Measurements from ENCODE around the gene ARCN1.
"Not testable (repeated sequence)": the region's sequence is repeated elsewhere in the genome, so short reads cannot be mapped to it uniquely, and the experiment has no call there.

Gene ARCN1

DNA sequence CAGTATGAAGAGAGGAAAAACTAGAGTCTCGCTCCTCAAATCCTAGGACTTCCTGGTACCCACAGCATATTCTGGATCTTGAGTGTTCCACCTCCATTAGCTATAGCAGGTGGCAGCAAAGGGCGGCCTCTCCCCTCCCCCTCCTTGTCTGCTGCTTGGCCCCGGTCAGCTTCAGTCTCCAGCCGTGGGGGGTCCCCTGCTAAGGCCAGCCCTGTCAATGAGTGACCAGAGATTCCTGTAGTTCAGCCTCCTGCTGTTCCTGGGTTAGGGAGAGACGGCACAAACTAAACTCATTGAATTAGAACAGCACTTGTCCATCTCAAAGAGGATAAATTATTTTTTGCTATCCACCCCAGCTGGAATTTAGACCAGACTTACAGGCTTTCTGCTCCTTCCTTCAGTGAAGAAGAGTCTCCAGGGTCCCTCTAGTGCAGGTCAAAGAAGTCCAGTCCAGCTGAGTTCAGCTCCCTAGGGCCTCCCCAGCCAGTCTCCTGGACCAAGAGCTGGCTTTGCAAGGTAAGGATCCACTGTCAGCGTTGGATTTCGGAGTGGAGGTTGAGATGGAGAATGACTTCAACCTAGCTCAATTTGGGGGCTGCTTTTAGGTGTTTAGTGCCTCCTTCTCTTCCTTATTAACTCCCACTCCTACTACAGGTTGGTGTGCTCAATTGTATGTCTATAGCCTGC lies 34.1 kb downstream of the ARCN1 start:
- no peak for DNase-seq (ENCODE audit: low spot score)

DNA sequence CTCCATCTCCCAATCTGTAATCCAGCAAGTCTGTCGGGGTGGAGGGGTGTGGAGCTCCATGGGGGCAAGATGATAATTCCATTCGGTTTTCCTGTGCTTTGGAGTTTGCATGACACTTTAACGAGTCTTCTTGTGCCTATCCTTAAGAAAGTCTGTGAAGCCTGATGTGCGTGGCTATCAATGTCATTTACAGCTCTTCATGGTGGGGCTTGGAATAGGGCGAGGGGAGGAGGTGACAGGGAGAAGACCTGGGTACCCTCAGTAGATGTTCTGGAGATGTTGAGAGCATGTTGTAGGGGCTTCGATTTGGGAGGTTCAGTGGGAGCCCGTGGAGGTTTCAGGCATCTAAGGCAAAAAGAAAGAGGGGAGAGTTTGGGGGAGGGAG lies 34.6 kb downstream of the ARCN1 start:
- DNase-seq (ENCODE audit: low spot score) = no peak

DNA sequence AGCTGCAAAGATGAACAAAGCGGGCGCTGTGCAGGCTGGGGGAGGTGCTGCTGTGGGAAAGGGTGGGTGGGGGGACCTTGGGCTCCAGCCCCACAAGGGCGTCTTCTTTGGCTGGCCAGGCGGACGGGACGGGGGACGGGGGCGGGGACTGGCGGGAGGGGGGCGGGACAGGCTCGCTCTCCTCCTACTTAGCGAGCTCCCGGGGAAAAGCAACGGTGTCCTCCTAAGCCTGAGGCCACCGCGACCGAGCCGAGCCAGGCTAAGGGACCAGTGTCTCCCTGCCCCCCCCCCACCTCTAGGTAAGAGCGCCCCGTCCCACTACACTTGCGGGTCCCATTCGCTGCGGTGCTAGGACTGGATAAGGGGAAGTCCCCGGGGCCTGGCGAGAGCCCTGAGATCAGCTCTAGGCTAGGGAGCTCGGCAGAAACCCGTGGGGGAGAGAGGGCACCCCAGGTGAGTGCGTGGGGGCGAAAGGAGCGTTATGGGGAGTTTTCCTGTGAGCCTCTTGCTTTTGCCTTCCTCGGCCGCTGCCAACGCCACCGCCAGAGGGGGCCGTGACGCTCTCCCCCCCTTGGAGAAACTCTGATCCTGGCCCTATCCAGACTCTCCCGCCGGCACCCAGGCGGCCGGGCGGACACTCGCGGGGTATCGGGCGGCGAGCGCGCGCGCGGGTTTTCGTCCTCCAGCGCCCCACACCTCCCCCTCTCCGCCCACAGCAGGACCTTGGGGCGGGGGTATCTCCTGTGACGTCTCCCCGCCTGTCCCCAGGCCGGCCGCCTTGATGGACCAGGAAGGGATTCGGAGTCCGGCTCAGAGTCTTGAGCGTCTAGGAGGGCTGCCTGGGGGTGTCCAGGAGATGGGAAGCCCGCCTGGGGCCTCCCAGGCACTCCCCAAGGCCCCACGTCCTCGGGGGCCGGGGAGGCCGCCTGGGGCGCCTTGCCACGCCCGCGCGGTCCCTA lies 35.5 kb downstream of the ARCN1 start, which contains the start of gene PHLDB1:
Gene PHLDB1 (plus strand): TSS at position 215 of the 959 bp plus-strand sequence. CDS start 6,222 bp downstream, outside the sequence.
- peak; percentile 68 for DNase-seq (ENCODE audit: low spot score)

DNA sequence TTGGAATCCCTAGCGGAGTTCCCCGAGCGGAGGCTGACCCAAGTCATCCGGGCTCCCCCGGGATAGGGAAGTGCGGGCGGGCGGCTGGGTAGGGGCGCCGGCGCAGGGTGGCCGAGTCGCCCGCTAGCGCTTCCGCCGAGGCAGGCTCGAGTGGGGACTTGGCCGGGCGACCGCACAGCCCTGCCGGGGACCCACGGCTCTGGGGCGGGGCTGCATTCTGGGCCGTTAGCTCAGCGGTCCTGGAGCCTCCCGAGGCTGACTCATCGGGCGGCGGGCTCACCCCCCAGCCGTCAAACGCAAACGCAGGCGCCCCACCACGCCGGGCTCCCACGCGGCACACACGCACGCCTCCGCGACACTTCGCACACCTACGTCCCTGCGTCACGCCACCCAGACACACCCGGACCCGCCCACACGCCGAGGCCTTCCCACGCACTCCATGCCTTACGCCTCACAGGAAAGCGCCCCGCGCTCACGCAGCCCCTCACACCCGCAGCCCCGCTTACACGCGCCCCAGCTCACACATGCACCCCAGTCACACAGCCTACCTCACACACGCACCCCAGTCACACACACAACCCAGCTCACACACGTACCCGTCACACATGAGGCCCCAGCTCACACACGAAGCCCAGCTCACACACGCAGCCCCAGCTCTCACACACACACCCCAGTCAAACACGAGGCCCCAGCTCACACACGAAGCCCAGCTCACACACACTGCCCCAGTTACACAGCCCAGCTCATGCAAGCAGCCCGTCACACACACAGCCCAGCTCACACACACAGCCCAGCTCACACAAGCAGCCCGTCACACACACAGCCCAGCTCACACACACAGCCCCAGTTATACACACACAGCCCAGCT lies 36.4 kb downstream of the ARCN1 start:
- peak; percentile 83 for DNase-seq (ENCODE audit: low spot score)

DNA sequence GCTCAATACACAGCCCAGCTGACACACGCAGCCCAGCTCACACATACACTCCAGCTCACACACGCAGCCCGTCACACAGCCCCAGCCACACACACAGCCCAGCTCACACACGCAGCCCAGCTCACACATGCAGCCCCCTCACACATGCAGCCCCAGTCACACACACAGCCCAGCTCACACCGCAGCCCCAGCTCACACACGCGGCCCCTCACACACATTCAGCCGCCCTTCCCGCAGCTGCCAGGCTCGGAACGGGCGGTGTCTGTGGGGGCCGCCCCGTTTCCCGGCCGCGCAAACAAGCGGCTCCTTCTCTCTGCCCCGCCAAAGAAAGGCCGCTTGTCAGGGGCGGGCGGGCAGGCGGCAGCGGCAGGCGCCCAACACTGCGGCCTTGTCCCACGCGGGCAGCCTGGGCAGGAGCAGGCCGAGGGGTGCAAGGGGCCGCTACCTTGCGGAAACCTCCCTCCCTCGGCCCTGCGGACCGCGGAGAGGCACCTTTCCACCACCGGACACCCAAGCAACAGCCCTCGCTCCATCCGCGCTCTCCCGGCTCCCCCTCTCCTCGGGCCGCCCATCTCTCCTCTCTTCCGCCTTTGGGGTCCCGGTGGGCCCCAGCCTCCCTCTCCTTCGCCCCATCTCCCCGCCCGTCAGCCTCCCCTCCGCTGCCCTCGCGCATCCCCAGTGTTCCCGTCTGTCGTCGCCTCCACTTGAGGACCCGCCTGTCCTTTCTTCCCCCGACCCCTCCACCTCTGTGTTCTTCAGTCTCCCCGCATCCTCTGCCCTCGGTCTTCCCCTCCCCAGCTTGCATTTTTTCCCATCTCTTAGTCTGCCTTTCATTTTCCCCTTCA lies 37.4 kb downstream of the ARCN1 start:
- no peak for DNase-seq (ENCODE audit: low spot score)

DNA sequence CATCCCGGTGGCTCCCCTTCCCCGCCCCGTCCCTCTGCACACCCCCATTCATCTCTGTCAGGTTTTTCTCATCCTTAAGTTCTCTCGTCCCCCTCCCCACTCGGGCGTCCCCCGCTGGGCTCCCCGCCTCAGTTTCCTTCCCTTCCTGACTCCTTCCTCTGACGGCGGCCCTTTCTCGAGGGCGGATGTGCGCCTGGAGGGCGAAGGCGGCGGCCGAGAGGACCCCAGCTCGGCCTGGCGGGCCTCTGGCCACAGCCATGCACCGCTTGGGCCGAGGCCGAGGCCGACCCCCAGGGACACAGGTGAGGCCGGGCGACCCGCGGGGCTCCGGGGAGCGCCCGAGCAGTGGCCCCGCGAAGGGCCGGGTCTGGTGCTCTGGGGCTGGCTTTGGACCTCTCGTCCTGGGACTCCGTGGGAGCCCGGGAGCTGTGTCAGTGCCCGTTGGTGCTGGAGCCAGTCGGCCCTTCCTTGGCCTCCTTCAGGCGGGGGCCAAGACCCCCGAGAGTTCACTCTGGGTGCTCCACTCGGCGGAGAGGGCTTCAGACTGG lies 38.1 kb downstream of the ARCN1 start:
- DNase-seq (ENCODE audit: low spot score) = no peak

DNA sequence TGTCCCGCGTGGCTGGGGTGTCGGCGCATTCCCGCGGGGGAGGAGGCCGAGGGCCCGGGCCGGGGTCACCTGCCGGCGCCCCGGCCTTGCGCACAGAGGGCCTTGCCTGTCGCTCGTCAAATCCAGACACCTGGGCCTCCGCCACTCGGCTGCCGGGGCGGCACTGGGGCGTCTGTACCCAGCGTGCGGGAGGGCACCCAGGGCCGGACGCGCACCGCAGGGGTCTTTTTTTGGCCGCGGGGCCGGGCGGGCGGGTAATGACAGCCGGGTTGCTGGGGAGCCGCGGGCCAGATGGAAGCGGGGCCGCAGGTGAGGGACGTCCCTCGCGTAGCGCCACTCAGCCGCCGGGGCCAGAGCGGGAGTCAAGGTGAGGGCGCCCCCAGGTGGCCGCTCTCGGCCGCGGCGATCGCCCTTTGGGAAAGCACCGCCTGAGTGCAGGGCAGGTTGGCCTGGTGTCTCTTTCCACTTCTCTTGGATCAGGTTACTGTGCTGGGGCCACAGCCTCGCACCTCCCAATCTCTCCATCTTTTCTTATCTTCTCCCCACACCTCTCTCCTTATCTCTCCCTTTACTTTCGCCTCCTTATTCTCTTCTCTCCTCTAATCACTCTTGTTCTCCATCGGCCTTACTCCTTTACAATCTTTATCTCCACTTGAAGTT lies 38.7 kb downstream of the ARCN1 start:
- no peak for DNase-seq (ENCODE audit: low spot score)

DNA sequence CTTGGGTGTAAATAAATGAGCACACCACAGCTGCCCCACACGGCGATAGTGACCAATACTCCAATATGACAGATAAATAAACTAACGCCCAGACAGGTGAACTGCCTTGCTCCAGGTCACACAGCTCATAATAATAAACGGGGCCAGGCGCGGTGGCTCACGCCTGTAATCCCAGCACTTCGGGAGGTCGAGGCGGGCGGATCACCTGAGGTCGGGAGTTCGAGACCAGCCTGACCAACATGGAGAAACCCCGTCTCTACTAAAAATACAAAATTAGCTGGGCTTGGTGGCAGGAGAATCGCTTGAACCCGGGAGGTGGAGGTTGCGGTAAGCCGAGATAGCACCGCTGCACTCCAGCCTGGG lies 39.2 kb downstream of the ARCN1 start:
- DNase-seq (ENCODE audit: low spot score) = not testable (repeated sequence)

DNA sequence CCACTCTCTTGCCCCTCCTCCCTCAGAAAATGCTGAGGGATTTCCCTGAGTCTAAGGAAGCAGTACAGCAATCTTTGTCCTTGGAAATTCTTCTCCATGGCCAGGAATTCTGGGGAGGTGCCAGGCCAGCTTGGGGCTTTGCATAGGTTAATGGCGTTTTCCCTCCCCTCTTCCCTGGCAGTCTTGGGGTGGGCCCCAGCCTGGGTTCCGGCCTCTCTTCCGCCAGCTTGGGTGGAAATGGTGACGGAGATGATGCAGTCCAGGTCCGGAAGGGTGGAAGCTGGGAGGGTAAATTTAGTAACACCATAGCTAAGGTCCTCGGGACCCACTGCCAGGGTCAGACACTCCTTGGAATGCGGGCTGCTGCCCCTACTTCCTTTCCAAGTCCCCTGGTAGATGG lies 40.2 kb downstream of the ARCN1 start:
- no peak for DNase-seq (ENCODE audit: low spot score)

DNA sequence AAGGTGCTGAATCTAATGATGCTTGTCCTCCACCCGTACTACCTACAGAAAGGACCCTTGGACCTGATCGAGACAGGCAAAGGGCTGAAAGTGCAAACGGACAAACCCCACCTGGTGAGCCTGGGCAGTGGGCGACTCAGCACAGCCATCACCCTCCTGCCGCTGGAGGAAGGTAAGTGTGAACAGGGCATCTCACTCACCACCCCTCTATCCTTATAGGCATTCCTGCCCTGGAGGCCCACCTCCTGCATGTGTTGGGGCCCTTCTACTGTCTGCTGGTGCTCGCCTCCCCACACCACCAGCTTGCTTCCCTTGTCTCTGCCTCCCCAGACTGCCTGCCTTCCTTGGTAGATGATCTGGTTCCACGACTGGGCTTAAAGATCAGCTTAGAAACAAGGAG lies 42.3 kb downstream of the ARCN1 start:
- DNase-seq (ENCODE audit: low spot score) = no peak

DNA sequence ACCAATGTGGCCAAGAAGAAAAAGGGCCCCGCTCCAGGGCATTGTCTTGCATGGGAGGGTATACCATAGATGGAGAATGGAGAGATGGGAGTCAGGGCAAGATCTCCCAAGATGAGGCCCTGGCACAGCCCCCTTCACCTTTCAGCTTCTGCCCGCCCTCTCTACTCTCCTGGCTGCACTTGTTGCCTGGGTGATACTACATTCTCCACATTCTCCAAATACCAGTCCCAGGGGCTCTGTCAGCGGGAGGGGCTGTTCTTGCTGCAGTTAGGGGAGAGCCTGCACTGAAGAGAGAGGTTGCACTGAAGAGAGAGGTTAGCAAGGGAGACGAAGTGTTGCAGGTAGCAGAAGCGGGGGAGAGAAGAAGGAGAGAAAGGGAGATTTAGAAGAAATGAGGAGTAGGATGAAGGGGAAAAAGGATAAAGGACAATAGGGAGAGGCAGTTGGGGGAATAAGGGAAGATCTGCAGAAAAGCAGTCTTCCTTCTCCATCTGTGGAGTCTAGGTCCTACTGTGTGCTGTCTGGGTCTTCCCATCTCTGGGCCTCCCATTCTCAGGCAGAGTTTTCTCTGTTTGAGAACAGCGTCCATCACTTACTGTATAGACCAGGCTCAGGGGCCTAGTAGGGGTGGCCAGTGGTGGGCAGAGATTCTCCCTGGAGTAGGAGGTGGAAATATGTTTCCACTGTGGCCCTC lies 43.2 kb downstream of the ARCN1 start:
- no peak for DNase-seq (ENCODE audit: low spot score)

DNA sequence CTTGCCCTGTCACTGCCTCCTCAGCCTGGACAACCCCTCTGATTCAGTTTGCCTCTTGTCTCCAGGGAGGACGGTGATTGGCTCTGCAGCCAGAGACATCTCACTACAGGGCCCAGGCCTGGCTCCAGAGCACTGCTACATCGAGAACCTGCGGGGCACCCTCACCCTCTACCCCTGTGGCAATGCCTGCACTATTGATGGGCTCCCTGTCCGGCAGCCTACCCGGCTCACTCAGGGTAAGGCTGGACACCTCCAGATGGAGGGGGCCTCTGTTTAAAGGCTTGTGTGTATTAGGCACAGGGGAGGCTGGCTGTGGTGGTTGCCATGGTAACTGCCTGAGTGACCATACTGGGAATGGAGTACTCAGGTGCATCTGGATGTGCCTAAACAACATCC lies 43.8 kb downstream of the ARCN1 start:
- DNase-seq (ENCODE audit: low spot score) = no peak

DNA sequence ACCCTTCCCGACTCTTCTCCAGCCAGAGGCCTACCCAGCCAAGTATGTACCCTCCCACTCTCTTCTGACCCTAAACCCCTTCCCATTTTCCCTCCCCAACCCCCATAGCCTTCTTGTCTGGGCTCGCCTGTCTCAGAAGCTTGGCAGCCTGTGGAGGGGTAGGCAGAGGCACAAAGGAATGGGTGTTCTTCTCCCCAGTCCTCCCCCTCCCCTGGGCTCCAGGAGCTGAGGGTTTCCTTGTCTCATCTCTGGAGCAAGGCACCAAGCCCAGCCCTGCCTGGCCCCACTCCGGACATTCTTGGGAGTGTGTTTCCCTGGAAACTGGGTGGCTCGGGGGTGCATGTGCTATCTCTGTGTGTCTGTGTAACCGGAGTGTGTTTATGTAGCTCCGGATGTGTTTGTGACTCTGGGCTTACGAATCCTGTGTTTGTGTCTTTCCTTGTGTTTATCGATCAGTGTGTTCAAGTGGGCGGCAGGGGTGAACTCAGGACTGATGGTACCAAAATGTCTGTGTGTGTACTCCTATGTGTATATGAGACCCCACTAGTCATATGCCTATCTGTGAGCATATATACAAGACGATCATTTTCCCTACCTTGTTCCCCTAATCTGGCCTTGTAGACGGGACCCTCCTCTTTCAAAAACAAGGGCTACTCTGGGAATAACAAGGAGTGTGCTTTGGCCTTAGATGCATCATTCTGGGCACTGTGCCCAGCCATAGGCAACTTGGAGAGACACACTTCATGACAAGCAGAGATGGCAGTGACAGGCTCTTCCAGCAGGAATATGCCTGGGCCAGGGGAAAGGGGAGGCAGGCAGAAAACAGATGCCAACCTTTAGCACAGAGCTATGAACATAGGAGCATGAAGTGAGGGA lies 46.1 kb downstream of the ARCN1 start:
- peak; percentile 69 for DNase-seq (ENCODE audit: low spot score)

DNA sequence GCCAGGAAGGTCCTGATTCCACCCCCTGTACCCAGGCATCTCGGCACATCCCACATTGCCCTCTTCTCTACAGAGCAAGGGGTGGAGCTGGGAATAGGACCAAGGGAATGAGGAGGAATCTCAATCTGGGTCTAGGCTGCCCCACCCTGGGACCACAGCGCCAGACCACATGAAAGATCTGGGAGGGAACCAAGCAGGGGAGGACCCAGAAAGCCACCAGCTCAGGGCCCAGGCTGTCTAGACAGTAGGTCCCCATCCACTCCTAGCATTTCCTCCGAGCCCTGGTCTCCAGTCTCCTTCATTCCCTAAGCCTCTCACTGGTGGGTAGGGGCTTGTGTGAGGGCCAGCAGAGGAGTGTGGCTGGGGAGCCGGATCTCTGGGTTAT lies 46.8 kb downstream of the ARCN1 start:
- peak; percentile 81 for DNase-seq (ENCODE audit: low spot score)

DNA sequence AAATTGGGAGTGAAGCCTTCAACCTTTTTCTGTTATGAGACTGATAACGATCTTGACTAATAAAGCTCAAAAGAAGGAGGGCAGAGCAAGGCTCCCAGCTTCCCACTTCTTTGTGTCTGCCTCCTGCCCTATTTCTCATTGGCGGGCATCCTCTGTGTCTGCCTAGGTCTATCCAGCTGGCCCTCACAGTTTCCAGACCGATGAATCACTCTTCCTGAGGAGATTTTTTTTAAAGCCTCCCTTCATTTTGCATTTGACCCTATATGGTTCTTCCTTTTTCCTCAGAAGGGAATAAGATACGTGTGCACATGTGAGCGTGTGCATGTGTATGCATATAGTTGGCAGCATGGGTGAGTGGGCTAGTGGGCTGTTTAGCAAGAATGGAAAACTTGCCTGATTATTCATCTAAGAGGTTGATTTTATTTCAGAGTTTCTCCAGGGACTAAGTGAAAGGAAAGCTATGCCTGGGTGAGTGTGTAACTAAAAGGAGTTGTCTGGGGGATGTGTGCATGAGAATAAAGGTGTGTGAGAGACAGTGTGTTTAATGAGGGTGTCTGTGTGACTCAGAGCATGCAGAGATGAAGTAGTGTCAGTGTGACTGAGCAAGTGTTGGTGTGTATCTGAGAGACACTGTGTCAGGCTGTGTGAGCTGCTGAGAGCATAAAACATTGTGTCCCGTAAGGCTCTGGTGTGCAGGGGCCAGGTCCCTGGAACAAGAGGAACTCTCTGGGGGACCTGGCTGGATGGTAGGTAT lies 47.4 kb downstream of the ARCN1 start:
- DNase-seq (ENCODE audit: low spot score) = peak; percentile 83

DNA sequence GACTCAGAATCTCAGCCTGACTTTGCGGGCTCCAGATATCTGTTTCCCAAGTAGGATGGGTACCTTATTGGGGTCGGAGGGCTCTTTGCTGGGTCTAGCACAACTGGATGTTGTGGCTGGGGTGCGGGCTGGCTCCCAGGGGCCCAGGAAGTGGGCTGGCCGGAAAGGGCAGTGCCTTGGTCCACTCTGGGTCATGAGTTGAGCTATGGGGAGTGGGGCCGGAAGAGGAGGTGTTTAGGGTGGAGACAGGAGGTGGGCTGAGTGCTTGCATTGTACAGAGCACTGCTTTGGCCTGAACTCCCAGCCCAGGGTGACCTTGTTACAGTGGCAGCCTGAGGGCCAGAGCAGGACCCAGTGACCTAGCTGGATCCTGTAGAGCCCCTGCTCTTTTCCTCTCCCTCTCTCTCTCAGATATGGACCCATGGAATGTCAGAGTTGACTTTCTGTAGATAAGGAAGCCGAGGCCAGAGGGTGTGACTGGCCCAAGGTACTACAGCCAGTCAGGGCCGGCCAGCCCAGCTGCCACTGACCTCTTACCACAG lies 48.4 kb downstream of the ARCN1 start:
- DNase-seq (ENCODE audit: low spot score) = no peak

DNA sequence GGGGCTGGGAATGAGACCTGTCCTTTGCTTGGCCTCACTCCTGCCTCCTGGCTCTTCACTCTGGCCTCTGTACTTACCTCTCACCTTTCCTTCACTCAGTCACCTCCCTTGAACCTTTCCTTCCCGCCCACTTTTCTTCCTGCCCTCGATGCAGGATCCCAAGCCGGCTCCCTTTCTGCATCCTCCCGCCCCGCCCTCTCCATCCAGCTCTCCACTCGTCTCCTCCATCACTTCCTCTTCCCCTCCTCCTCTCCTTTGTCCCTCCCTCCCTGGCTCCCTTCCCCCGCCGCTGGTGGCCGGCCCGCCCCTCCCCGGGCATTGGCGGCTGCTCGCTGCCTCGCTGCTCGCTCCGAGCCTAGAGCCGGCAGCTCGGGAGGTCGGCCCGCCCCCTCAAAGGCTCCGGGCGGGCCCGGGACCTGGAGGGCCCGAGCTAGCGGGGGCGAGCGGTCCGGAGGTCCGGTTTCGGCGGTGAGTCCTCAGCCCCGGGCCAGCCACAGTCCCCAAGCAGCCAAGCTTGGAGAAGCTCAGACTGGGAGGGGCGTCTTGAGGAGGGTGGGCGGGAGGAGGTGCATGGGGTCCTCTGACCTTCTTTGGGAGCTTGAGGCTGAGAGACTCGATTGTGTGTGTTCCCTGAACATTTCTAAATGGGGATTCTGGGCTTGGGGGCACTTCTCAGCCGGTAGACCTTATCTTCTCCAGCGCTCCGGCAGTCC lies 49.0 kb downstream of the ARCN1 start:
- peak; percentile 86 for DNase-seq (ENCODE audit: low spot score)
